ENCODE data around the gene XG. TPM values are rescaled to one million over a fixed set of nuclear protein-coding genes. Genes with fewer than 3 reads are reported as not detected.
A peak's percentile ranks its signal among the peaks of the same experiment; 100 is the strongest.
"Not testable (repeated sequence)": the region's sequence is repeated elsewhere in the genome, so short reads cannot be mapped to it uniquely, and the experiment has no call there.

The XG gene
- total RNA-seq, 6 donors from 2014 or later = 0.69 to 0.81 TPM; not detected in 4

DNA sequence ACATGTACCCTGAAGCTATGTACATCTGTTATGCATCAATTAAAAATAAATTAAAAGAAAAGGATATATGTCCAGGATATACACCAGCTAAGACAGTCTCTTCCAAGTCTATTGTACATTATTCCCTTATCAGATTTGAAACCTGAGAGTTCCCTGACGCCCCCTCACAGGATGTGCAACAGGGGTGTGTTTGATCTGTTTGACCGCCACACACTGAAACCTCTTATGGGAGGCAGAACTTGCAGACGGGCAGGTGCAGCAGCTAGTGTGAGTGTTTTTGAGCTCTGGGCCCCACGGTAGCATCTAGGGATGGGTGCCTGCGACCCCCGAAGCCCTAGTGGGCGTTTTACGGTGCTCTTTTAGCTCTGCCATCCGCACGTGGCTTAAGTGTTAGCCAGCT lies 4.7 kb downstream of the XG start:
- H3K27ac ChIP-seq = no peak overlapping the region
- no peak for ATAC-seq (ENCODE audit: low FRiP score in 2 of 2)
- 68 to 79% methylated on average over 10 of the region's 10 CpGs for WGBS, 2 donors

DNA sequence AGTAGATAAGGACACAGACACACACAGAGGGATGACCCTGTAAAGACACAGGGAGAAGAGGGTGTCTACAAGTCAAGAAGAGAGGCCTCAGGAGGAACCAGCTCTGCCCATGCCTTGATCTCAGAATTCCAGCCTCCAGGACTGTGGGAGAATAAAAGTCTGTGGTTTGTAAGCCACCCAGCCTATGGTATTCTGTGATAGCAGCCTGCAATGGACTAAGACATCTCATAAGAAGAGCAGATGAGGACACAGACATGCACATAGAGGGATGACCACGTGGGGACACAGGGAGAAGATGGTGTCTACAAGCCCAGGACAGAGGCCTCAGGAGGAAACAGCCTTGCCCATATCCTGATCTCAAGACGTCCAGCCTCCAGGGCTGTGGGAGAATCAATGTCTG lies 9.4 kb downstream of the XG start:
- no peaks in the 10 kb centered on the region for H3K27me3 ChIP-seq
- H3K4me1 ChIP-seq = no peaks in the 10 kb centered on the region
- no peak overlapping the region for H3K4me3 ChIP-seq
- H3K36me3 ChIP-seq = no peaks in the 10 kb centered on the region
- ATAC-seq (ENCODE audit: low FRiP score in 2 of 2) (no peak), DNase-seq (no peak)
- H3K27ac ChIP-seq = no peak overlapping the region
- no peak for TF ChIP-seq POLR2A (IDR thresholded peaks at IDR 0.05)
- TF ChIP-seq POLR2AphosphoS5 (IDR thresholded peaks at IDR 0.05) = no peak
- TF ChIP-seq, protein P1, sequence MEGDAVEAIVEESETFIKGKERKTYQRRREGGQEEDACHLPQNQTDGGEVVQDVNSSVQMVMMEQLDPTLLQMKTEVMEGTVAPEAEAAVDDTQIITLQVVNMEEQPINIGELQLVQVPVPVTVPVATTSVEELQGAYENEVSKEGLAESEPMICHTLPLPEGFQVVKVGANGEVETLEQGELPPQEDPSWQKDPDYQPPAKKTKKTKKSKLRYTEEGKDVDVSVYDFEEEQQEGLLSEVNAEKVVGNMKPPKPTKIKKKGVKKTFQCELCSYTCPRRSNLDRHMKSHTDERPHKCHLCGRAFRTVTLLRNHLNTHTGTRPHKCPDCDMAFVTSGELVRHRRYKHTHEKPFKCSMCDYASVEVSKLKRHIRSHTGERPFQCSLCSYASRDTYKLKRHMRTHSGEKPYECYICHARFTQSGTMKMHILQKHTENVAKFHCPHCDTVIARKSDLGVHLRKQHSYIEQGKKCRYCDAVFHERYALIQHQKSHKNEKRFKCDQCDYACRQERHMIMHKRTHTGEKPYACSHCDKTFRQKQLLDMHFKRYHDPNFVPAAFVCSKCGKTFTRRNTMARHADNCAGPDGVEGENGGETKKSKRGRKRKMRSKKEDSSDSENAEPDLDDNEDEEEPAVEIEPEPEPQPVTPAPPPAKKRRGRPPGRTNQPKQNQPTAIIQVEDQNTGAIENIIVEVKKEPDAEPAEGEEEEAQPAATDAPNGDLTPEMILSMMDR (IDR thresholded peaks at IDR 0.05) = no peak
- no peak for TF ChIP-seq EP300 (IDR thresholded peaks at IDR 0.05)
- no peaks in the 10 kb centered on the region for H3K9me3 ChIP-seq
- WGBS, 2 donors = 72 to 76% methylated on average over 1 to 2 of the region's 2 CpGs

More for the DNA sequence above, 4.7 kb downstream of the XG start:
- Histone ChIP-seq H3K36me3 (no peaks in the 10 kb centered on the region), H3K27me3 (no peaks in the 10 kb centered on the region), H3K4me1 (no peaks in the 10 kb centered on the region), H3K9me3 (no peaks in the 10 kb centered on the region), H3K4me3 (no peak overlapping the region)
- DNase-seq = no peak
- TF ChIP-seq EP300 (IDR thresholded peaks at IDR 0.05) = no peak
- TF ChIP-seq POLR2AphosphoS5 (IDR thresholded peaks at IDR 0.05) = no peak
- TF ChIP-seq POLR2A (IDR thresholded peaks at IDR 0.05) = no peak
- TF ChIP-seq, protein P1 (IDR thresholded peaks at IDR 0.05) = no peak

DNA sequence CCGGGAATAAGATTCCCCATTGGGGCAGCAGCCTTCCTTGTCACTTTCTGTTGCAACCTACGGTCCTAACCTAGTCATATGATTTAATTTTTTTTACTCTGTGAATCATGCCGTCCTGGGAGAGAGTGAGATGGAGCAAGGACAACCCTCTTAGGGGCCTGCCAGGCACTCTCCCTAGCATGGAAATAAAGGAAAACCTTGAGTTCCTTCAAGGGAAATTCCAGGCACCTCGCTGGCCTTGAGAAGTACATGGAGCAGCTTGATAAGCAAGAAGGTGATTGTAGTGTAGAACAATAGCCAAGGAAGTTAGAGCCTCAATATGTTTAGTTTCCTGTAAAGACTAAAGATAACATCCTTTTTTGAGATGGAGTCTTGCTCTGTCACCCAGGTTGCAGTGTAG lies 10.8 kb downstream of the XG start:
- WGBS, 2 donors = 54 to 62% methylated on average over 4 of the region's 4 CpGs
- not testable (repeated sequence) for H3K36me3 ChIP-seq; H3K4me1 ChIP-seq; H3K27me3 ChIP-seq; DNase-seq; H3K9me3 ChIP-seq; ATAC-seq (ENCODE audit: low FRiP score in 2 of 2); H3K4me3 ChIP-seq; H3K27ac ChIP-seq

DNA sequence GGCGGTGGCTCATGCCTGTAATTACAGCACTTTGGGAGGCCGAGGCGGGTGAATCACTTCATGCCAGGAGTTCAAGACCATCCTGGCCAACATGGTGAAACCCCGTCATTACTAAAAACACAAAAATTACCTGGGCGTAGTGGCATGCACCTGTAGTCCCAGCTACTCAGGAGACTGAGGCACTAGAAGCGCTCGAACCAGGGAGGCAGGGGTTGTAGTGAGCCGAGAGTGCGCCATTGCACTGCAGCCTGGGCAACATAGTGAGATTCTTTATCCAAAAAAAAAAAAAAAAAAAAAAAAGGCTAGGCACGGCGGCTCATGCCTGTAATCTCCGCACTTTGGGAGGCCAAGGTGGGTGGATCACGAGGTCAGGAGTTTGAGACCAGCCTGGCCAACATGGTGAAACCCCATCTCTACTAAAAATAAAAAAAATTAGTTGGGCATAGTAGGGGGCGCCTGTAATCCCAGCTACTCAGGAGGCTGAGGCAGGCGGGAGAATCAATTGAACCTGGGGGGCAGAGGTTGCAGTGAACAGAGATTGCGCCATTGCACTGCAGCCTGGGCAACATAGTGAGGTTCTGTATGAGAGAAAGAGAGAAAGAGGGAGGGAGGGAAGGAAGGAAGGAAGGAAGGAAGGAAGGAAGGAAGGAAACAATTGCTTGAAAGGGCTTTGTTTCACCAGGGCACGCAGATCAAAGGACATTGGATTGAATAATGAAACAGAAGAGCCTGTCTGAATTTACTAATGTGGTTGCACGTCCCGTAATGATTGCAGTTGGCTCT lies 13.1 kb downstream of the XG start:
- not testable (repeated sequence) for H3K27me3 ChIP-seq; H3K4me3 ChIP-seq; H3K36me3 ChIP-seq; DNase-seq; H3K27ac ChIP-seq; H3K9me3 ChIP-seq; H3K4me1 ChIP-seq; ATAC-seq (ENCODE audit: low FRiP score in 2 of 2)
- WGBS, 2 donors = 79 to 81% methylated on average over 19 of the region's 19 CpGs

DNA sequence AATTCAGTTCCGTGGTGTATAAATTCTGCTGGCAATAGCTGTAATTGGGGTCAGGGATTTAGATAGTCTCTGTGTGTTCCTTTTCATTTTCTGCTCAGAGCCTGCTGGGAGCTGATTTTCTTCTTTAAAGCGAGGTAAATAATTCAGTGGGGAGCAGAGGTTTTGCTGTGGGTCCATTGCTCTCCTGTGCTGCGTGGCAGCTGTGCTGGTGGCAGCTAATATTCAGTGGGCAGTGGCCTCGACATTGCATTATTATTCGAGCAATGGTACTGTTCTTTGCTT lies 13.7 kb downstream of the XG start:
- no peak for TF ChIP-seq POLR2A (IDR thresholded peaks at IDR 0.05)
- TF ChIP-seq, protein P1 (IDR thresholded peaks at IDR 0.05) = no peak
- no peak for TF ChIP-seq EP300 (IDR thresholded peaks at IDR 0.05)
- TF ChIP-seq POLR2AphosphoS5 (IDR thresholded peaks at IDR 0.05) = no peak
- H3K27me3 ChIP-seq = no peaks in the 10 kb centered on the region
- no peak for ATAC-seq (ENCODE audit: low FRiP score in 2 of 2)
- H3K36me3 ChIP-seq = no peaks in the 10 kb centered on the region
- no peaks in the 10 kb centered on the region for H3K9me3 ChIP-seq
- 77 to 80% methylated on average over 5 of the region's 5 CpGs for WGBS, 2 donors
- DNase-seq = no peak
- H3K4me1 ChIP-seq = no peaks in the 10 kb centered on the region
- no peak overlapping the region for H3K4me3 ChIP-seq
- H3K27ac ChIP-seq = no peak overlapping the region

DNA sequence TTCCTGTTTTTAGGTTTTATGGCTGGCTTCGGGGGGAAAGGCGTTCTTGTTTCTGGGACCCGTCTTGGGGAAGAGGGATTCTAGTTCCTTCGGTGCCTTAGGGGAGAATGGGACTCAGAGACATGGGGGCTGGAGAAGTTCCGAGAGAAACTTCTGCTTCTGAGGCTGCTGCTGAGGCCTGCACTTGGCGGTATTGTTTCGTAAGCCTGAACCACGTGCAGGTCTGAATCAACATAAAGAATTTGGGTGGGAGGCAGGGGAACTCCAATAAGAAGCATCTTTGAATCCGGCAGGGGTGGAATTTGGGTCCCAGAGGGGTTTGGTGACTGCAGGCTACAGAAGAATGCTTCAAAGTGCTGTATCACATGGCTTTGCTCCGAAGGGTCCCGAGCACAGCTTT lies 15.1 kb downstream of the XG start:
- peak overlapping the region; percentile 44 to 76 (median 62) for H3K27ac ChIP-seq
- TF ChIP-seq POLR2AphosphoS5 (IDR thresholded peaks at IDR 0.05) = no peak
- TF ChIP-seq, protein P1 (IDR thresholded peaks at IDR 0.05) = no peak
- no peak for TF ChIP-seq POLR2A (IDR thresholded peaks at IDR 0.05)
- no peak for TF ChIP-seq EP300 (IDR thresholded peaks at IDR 0.05)
- peak in 1 of 2 donors; percentile 42 for DNase-seq
- no peaks in the 10 kb centered on the region for H3K36me3 ChIP-seq
- no peak overlapping the region for H3K4me3 ChIP-seq
- no peaks in the 10 kb centered on the region for H3K9me3 ChIP-seq
- 81 to 88% methylated on average over 11 of the region's 11 CpGs for WGBS, 2 donors
- no peak for ATAC-seq (ENCODE audit: low FRiP score in 2 of 2)
- H3K4me1 ChIP-seq = no peaks in the 10 kb centered on the region
- H3K27me3 ChIP-seq = no peaks in the 10 kb centered on the region
